DND-41 (cell line): ENCODE measurements around the gene ERGIC2.

Experiments used
- ATAC-seq: fragments of 200-7000 bp; cut with Tn5 transposase; 3 replicates; pipeline ENCODE4 v1.9.1; 2021; ENCODE audit warnings: low read depth; ENCODE audit not compliant: insufficient read depth
- DNase-seq: peaks from one replicate; pipeline ENCODE4 v3.0.0-alpha.2; 2020
- H2AFZ ChIP-seq: 2 replicates; pipeline ENCODE4 v1.6.0; 2012; ENCODE audit warnings: low read depth, low read length
- H3K27ac ChIP-seq: 2 replicates; pipeline ENCODE4 v1.5.1; 2012; ENCODE audit warnings: low read length, inconsistent platforms
- H3K27me3 ChIP-seq: fragments of 200-600 bp; sonication (generic); 2 replicates; pipeline ENCODE4 v1.6.0; 2012; ENCODE audit warnings: low read length, mild to moderate bottlenecking, inconsistent platforms; ENCODE audit not compliant: insufficient read depth, poor library complexity
- H3K36me3 ChIP-seq: 2 replicates; pipeline ENCODE4 v1.5.1; 2012; ENCODE audit warnings: low read length, inconsistent platforms; ENCODE audit not compliant: insufficient read depth
- H3K4me1 ChIP-seq: 2 replicates; pipeline ENCODE4 v1.5.1; 2012; ENCODE audit warnings: mild to moderate bottlenecking, low read length; ENCODE audit not compliant: insufficient read depth
- H3K4me2 ChIP-seq: 2 replicates; pipeline ENCODE4 v1.6.0; 2012; ENCODE audit warnings: mild to moderate bottlenecking, moderate library complexity, low read length, inconsistent platforms; ENCODE audit not compliant: insufficient read depth
- H3K4me3 ChIP-seq, 2 experiments: fragments of 200-600 bp in 1 of 2; shearing (Covaris generic) in 1 of 2; 2 replicates each; pipeline ENCODE4 v1.5.1; 2012 to 2016; ENCODE audit warnings: inconsistent platforms in 2 of 2, low read length in 2 of 2, mild to moderate bottlenecking in 2 of 2, low read depth in 1 of 2, moderate library complexity in 1 of 2
- H3K79me2 ChIP-seq: 2 replicates; pipeline ENCODE4 v1.6.0; 2012; ENCODE audit warnings: low read length, inconsistent platforms; ENCODE audit not compliant: insufficient read depth
- H3K9ac ChIP-seq: 2 replicates; pipeline ENCODE4 v1.6.0; 2012; ENCODE audit warnings: low read depth, mild to moderate bottlenecking, inconsistent platforms, low read length, moderate library complexity
- H3K9me3 ChIP-seq: 2 replicates; pipeline ENCODE4 v1.5.1; 2012; ENCODE audit warnings: low read length, moderate library complexity, mild to moderate bottlenecking, inconsistent platforms; ENCODE audit not compliant: insufficient read depth, severe bottlenecking
- H4K20me1 ChIP-seq: 2 replicates; pipeline ENCODE4 v1.6.0; 2012; ENCODE audit warnings: low read length; ENCODE audit not compliant: insufficient read depth
- CTCF ChIP-seq: IDR thresholded peaks from 2 replicates; pipeline ENCODE4 v1.5.1; 2012; ENCODE audit warnings: borderline replicate concordance, low read length, moderate library complexity, mild to moderate bottlenecking; ENCODE audit not compliant: poor library complexity, severe bottlenecking; ENCODE audit errors: extremely low read depth
- EZH2 ChIP-seq: IDR thresholded peaks from 3 replicates; pipeline ENCODE4 v1.6.1; 2012; ENCODE audit warnings: borderline replicate concordance, low read depth, mild to moderate bottlenecking, moderate library complexity, low read length, inconsistent platforms; ENCODE audit not compliant: severe bottlenecking

The ERGIC2 gene

GRCh38 chr12:29365091-29365490, 15.9 kb downstream of the ERGIC2 start:
- TF ChIP-seq EZH2 (no peak), CTCF (no peak)
- no peak overlapping the region for H3K4me2 ChIP-seq
- no peaks in the 10 kb centered on the region for H3K27me3 ChIP-seq
- H3K36me3 ChIP-seq = peaks cover 65% of the 10 kb centered on the region
- no peak for ATAC-seq
- no peak overlapping the region for H3K27ac ChIP-seq
- H3K9ac ChIP-seq = no peak overlapping the region
- no peaks in the 10 kb centered on the region for H3K9me3 ChIP-seq
- peaks cover 4% of the 10 kb centered on the region; the same call in 1 of the 2 replicates for H4K20me1 ChIP-seq
- H3K4me3 ChIP-seq = no peak overlapping the region
- no peak overlapping the region for H2AFZ ChIP-seq
- DNase-seq = no peak
- H3K4me1 ChIP-seq = no peaks in the 10 kb centered on the region
- peaks cover 19% of the 10 kb centered on the region for H3K79me2 ChIP-seq

GRCh38 chr12:29354954-29355353, 26.0 kb downstream of the ERGIC2 start:
- no peak for ATAC-seq
- DNase-seq = no peak

GRCh38 chr12:29350080-29350479, 30.9 kb downstream of the ERGIC2 start:
- Histone ChIP-seq H3K4me1 (no peaks in the 10 kb centered on the region), H3K27ac (no peak overlapping the region), H2AFZ (no peak overlapping the region), H3K36me3 (peaks cover 80% of the 10 kb centered on the region), H4K20me1 (no peaks in the 10 kb centered on the region), H3K79me2 (no peaks in the 10 kb centered on the region), H3K9me3 (no peaks in the 10 kb centered on the region), H3K9ac (no peak overlapping the region), H3K4me2 (no peak overlapping the region), H3K27me3 (no peaks in the 10 kb centered on the region), H3K4me3 (no peak overlapping the region)
- TF ChIP-seq EZH2 (no peak), CTCF (no peak)
- ATAC-seq (no peak), DNase-seq (no peak)

More at GRCh38 chr12:29354954-29355353, 26.0 kb downstream of the ERGIC2 start:
- Histone ChIP-seq H3K27me3 (no peaks in the 10 kb centered on the region), H3K4me1 (no peaks in the 10 kb centered on the region), H3K9me3 (no peaks in the 10 kb centered on the region), H2AFZ (no peak overlapping the region), H3K27ac (no peak overlapping the region), H3K4me2 (no peak overlapping the region), H3K4me3 (no peak overlapping the region), H3K79me2 (no peaks in the 10 kb centered on the region), H3K36me3 (peaks cover 85% of the 10 kb centered on the region), H4K20me1 (no peaks in the 10 kb centered on the region), H3K9ac (no peak overlapping the region)
- TF ChIP-seq CTCF (no peak), EZH2 (no peak)

- no peak overlapping the region for H3K4me2 ChIP-seq
- H3K27me3 ChIP-seq = no peaks in the 10 kb centered on the region
- ATAC-seq = no peak
- H4K20me1 ChIP-seq = no peaks in the 10 kb centered on the region
- H3K4me1 ChIP-seq = no peaks in the 10 kb centered on the region
- TF ChIP-seq EZH2 (no peak), CTCF (no peak)
- H3K9ac ChIP-seq = no peak overlapping the region
- H3K27ac ChIP-seq = no peak overlapping the region
- H3K79me2 ChIP-seq = no peaks in the 10 kb centered on the region
- no peak overlapping the region for H2AFZ ChIP-seq
- H3K36me3 ChIP-seq = peaks cover 81% of the 10 kb centered on the region
- no peak for DNase-seq
- no peaks in the 10 kb centered on the region for H3K9me3 ChIP-seq
- no peak overlapping the region for H3K4me3 ChIP-seq
These were observed 34.1 kb downstream of the ERGIC2 start for GRCh38 chr12:29346769-29347421.
